Endothelial cell of umbilical vein (primary cell): Measurements from ENCODE around the gene UNKL. TPM values are rescaled to one million over a fixed set of nuclear protein-coding genes. Genes with fewer than 3 reads are reported as not detected.

Source experiments
- BruUV-seq: library from RNA; stranded (reverse); fragments of 400-500 nt; replicated peaks from 2 replicates; lab custom pipeline; 2021; lab: Mats Ljungman, UMichigan
- CTCF ChIA-PET: fragments of 300-600, 350-600 bp; sonication (Branson Sonifier 250); formaldehyde crosslinking; loops from one replicate; lab custom pipeline; 2021; ENCODE audit warnings: antibody characterized with exemption, inconsistent platforms; lab: Charles Lee
- POLR2A ChIA-PET: fragments of 300-600, 350-600 bp; sonication (Branson Sonifier 250); formaldehyde crosslinking; loops from one replicate; lab custom pipeline; 2021; ENCODE audit warnings: antibody characterized with exemption, inconsistent platforms; lab: Charles Lee
- DNase-seq: peaks from one replicate; pipeline ENCODE4 v3.0.0-alpha.2; 2011; ENCODE audit warnings: low read depth, low spot score
- FAIRE-seq: peaks from 2 replicates; lab custom pipeline; 2011; peaks lifted over from hg19 to GRCh38; lab: Jason Lieb, UNC
- H2AFZ ChIP-seq: 2 replicates; pipeline ENCODE4 v1.6.0; 2012; ENCODE audit warnings: low read depth, low read length, control low read depth, inconsistent platforms
- H3K27ac ChIP-seq: 2 replicates; pipeline ENCODE4 v1.5.1; 2011; ENCODE audit warnings: low read depth, mild to moderate bottlenecking, control low read depth, low read length, moderate library complexity; ENCODE audit not compliant: insufficient read depth
- H3K27me3 ChIP-seq, 2 experiments: 2 replicates each; pipeline versions ENCODE4 v1.6.0 to v1.6.1; 2011; ENCODE audit warnings: low read length in 2 of 2, mixed read lengths in 1 of 2; ENCODE audit not compliant: control insufficient read depth in 2 of 2, insufficient read depth in 2 of 2
- H3K36me3 ChIP-seq, 2 experiments: 2 replicates in 1 of 2; 3 replicates in 1 of 2; pipeline ENCODE4 v1.5.1; 2011; ENCODE audit warnings: low read length in 2 of 2, mild to moderate bottlenecking in 1 of 2, moderate library complexity in 1 of 2; ENCODE audit not compliant: control insufficient read depth in 2 of 2, insufficient read depth in 2 of 2; ENCODE audit errors: extremely low read depth in 1 of 2
- H3K4me1 ChIP-seq: 3 replicates; pipeline ENCODE4 v1.5.1; 2011; ENCODE audit warnings: mild to moderate bottlenecking, low read length; ENCODE audit not compliant: control insufficient read depth, insufficient read depth; ENCODE audit errors: extremely low read depth
- H3K4me2 ChIP-seq: 2 replicates; pipeline ENCODE4 v1.6.1; 2011; ENCODE audit warnings: low read length, control low read depth, mixed read lengths; ENCODE audit not compliant: insufficient read depth
- H3K4me3 ChIP-seq, 3 experiments: fragments of 200-600 bp in 1 of 3; sonication (generic), shearing (Covaris generic) in 1 of 3; replicated peaks in 1 of 3; 2 replicates each; pipeline ENCODE4 v1.5.1; 2011 to 2016; ENCODE audit warnings: control low read depth in 3 of 3, low read length in 3 of 3, mild to moderate bottlenecking in 2 of 3, inconsistent platforms in 1 of 3, low read depth in 1 of 3, moderate library complexity in 1 of 3; ENCODE audit not compliant: insufficient read depth in 1 of 3
- H3K79me2 ChIP-seq: 2 replicates; pipeline ENCODE4 v1.6.0; 2012; ENCODE audit warnings: low read length, inconsistent platforms; ENCODE audit not compliant: control insufficient read depth, insufficient read depth
- H3K9ac ChIP-seq: replicated peaks from 2 replicates; pipeline ENCODE3; 2011; ENCODE audit warnings: low read length, control low read depth; ENCODE audit not compliant: insufficient read depth; ENCODE audit errors: extremely low read depth
- H3K9me1 ChIP-seq: replicated peaks from 3 replicates; pipeline ENCODE4 v1.6.0; 2011; ENCODE audit warnings: mild to moderate bottlenecking, low read length; ENCODE audit not compliant: control insufficient read depth, insufficient read depth; ENCODE audit errors: extremely low read depth
- H3K9me3 ChIP-seq: replicated peaks from 2 replicates; pipeline ENCODE4 v1.5.1; 2012; ENCODE audit warnings: low read length, inconsistent platforms; ENCODE audit not compliant: control insufficient read depth, insufficient read depth
- H4K20me1 ChIP-seq: replicated peaks from 2 replicates; pipeline ENCODE3; 2011; ENCODE audit warnings: mild to moderate bottlenecking, low read length; ENCODE audit not compliant: control insufficient read depth, insufficient read depth; ENCODE audit errors: extremely low read depth
- CTCF ChIP-seq, 2 donors: IDR thresholded peaks; 1 replicate in 1 of 2; 2 replicates in 1 of 2; pipeline ENCODE4 v1.5.1; 2011; ENCODE audit warnings: low read length in 2 of 2, mild to moderate bottlenecking in 2 of 2, moderate library complexity in 2 of 2, control low read depth in 1 of 2, inconsistent platforms in 1 of 2, low read depth in 1 of 2; ENCODE audit not compliant: insufficient read depth in 1 of 2; ENCODE audit errors: extremely low read depth in 1 of 2
- FOS ChIP-seq: IDR thresholded peaks from 2 replicates; pipeline ENCODE4 v1.6.1; 2011; ENCODE audit warnings: mild to moderate bottlenecking, low read length, moderate library complexity, borderline replicate concordance; ENCODE audit not compliant: insufficient read depth
- JUN ChIP-seq: IDR thresholded peaks from 2 replicates; pipeline ENCODE4 v1.6.1; 2011; ENCODE audit warnings: borderline replicate concordance, low read depth; ENCODE audit not compliant: insufficient read length, insufficient read depth
- POLR2AphosphoS5 ChIP-seq: IDR thresholded peaks from 2 replicates; pipeline ENCODE4 v1.6.1; 2012; ENCODE audit warnings: low read depth, mild to moderate bottlenecking, control low read depth, low read length, moderate library complexity; ENCODE audit not compliant: insufficient read depth
- dilution Hi-C: fragments of 300-500 bp; cut with MboI; formaldehyde crosslinking; loops from one replicate; pipeline ENCODE4 v1.15.0; 2019; ENCODE audit warnings: low sequenced_read_pairs; ENCODE audit not compliant: extremely low pct_ligation_motif_present
- intact Hi-C: fragments of 100-400 bp; cut with micrococcal nuclease; formaldehyde crosslinking; loops from one replicate; pipeline ENCODE4 v1.10.0; 2022
- polyA plus RNA-seq, 4 experiments: library from polyadenylated mRNA; depleted of rRNA in 3 of 4; stranded (reverse) in 3 of 4; unstranded in 1 of 4; fragments of >200 nt; gene quantifications; 2 replicates each; pipeline versions ENCODE4 v1.2.1 to v1.2.3, GENCODE V29; 2011 to 2012; ENCODE audit warnings: missing spikeins in 1 of 4
- total RNA-seq: library from RNA; stranded (reverse); gene quantifications from 2 replicates; pipeline ENCODE4 v1.2.3, GENCODE V29; 2021

The UNKL gene
- total and polyA plus RNA-seq, 2 donors (not counting 3 experiments of a cell fraction or from before 2014, with no cell fraction given) = 17.1 to 32.8 TPM

- no peak for FAIRE-seq
- Histone ChIP-seq H3K9me3 (no peaks in the 10 kb centered on the region), H3K36me3 (peaks cover 14 to 36% of the 10 kb centered on the region in 2 experiments), H3K4me2 (no peak overlapping the region), H3K9me1 (no peaks in the 10 kb centered on the region), H3K27me3 (no peaks in the 10 kb centered on the region), H3K9ac (no peak overlapping the region), H3K4me3 (no peak overlapping the region), H2AFZ (no peak overlapping the region), H3K79me2 (peaks cover 5% of the 10 kb centered on the region), H3K4me1 (no peaks in the 10 kb centered on the region), H4K20me1 (no peaks in the 10 kb centered on the region), H3K27ac (no peak overlapping the region)
- CTCF ChIA-PET = no interaction called here
- BruUV-seq = no TSS peak
- intact Hi-C loops (no loop called here), dilution Hi-C loops (no loop called here)
- POLR2A ChIA-PET = no interaction called here
- no peak for DNase-seq
- TF ChIP-seq JUN (no peak), FOS (no peak), CTCF (IDR thresholded peaks at IDR 0.05; ENCODE audit: extremely low read depth in 1 of 2, insufficient read depth in 1 of 2, low read depth in 1 of 2, low read length in 2 of 2) (no peak)
Measured at GRCh38 chr16:1366712-1367299, 47.7 kb downstream of the UNKL start.

DNA sequence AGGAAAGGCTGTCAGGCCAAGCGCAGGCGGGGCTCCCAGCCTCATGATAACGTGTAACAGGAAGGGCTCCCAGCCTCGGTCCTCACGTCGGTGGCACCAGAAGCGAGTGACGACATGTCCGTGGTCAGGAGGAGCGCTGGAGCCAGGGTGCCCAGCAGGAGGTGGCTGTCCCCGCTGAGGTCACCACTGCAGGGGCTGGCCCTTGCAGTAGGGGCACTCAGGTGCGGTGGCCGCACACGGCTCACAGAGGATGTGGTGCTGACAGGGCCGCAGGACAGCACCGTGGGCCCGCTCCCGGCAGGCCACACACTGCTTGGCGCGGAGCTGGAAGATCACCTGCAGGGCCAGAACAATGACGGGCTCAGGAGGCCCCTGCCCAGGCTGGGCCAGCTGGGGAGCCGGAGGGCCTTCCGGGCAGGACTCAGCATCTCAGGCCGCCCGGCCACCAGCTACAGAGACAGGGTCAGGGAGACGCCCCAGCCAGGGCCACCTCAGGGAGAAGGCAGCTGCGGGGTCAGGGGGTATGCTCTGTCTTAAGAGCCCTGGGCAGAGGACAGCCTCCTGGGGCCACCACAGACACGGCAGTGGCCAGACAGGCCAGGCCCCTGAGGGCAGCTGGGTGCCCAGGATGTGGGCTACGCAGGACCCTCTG is 48.3 kb downstream of the UNKL start:
- H3K79me2 ChIP-seq = peaks cover 6% of the 10 kb centered on the region
- H3K4me1 ChIP-seq = no peaks in the 10 kb centered on the region
- BruUV-seq = no TSS peak
- TF ChIP-seq POLR2AphosphoS5 = no peak
- TF ChIP-seq FOS = no peak
- no peak for FAIRE-seq
- no peaks in the 10 kb centered on the region for H3K9me3 ChIP-seq
- H3K36me3 ChIP-seq = peaks cover 14 to 38% of the 10 kb centered on the region in 2 experiments
- H3K9me1 ChIP-seq = no peaks in the 10 kb centered on the region
- intact Hi-C loops (no loop called here), dilution Hi-C loops (no loop called here)
- no peak overlapping the region for H2AFZ ChIP-seq
- H3K9ac ChIP-seq = no peak overlapping the region
- no peak overlapping the region for H3K4me3 ChIP-seq
- ChIA-PET POLR2A (no interaction called here), CTCF (no interaction called here)
- DNase-seq = no peak
- H3K4me2 ChIP-seq = no peak overlapping the region
- no peaks in the 10 kb centered on the region for H3K27me3 ChIP-seq
- no peak overlapping the region for H3K27ac ChIP-seq
- no peaks in the 10 kb centered on the region for H4K20me1 ChIP-seq
